HCT116 (cell line): ENCODE results near the gene AFAP1L2. TPM values are rescaled to one million over a fixed set of nuclear protein-coding genes. Genes with fewer than 3 reads are reported as not detected.

Source experiments
- ATAC-seq: fragments of 200-7000 bp; cut with Tn5 transposase; 2 replicates; pipeline ENCODE4 v1.9.1; 2020; ENCODE audit warnings: mild to moderate bottlenecking, moderate library complexity
- BruUV-seq: library from RNA; stranded (reverse); fragments of 400-500 nt; replicated peaks from 2 replicates; lab custom pipeline; 2021; lab: Mats Ljungman, UMichigan
- CTCF ChIA-PET: fragments of 300-600 bp; sonication (Branson Sonifier 250); formaldehyde crosslinking; loops from one replicate; lab custom pipeline; 2021; ENCODE audit warnings: antibody characterized with exemption; lab: Charles Lee
- POLR2A ChIA-PET: fragments of 300-600, 350-600 bp; sonication (Branson Sonifier 250); formaldehyde crosslinking; loops from one replicate; lab custom pipeline; 2021; ENCODE audit warnings: antibody characterized with exemption; lab: Charles Lee
- RAD21 ChIA-PET, 2 experiments: fragments of 300-600 bp; sonication (Branson Sonifier 250); formaldehyde crosslinking; loops; one replicate each; lab custom pipeline; 2023; ENCODE audit warnings: low total read pairs in 2 of 2; ENCODE audit not compliant: uncharacterized antibody in 2 of 2, unreplicated experiment in 2 of 2, low non-redundant PET in 1 of 2; lab: Charles Lee
- DNase-seq: peaks from one replicate; pipeline ENCODE4 v3.0.0-alpha.2; 2010; ENCODE audit warnings: low read depth, low spot score
- H2AFZ ChIP-seq: fragments of 200-600 bp; shearing (Covaris generic), sonication (generic); 2 replicates; pipeline ENCODE4 v1.6.1; 2017; ENCODE audit warnings: low read depth, mixed run types, mixed read lengths, antibody characterized with exemption, low read length; ENCODE audit not compliant: poor library complexity, severe bottlenecking
- H3K27ac ChIP-seq: 2 replicates; pipeline ENCODE4 v1.5.1; 2012; ENCODE audit warnings: low read depth, low read length
- H3K27me3 ChIP-seq: fragments of 200-600 bp; sonication (generic); 2 replicates; pipeline ENCODE4 v1.6.1; 2016; ENCODE audit warnings: mixed run types, low read length, mixed read lengths; ENCODE audit not compliant: insufficient read depth
- H3K36me3 ChIP-seq, 2 experiments: fragments of 200-500 bp in 1 of 2; fragments of 200-600 bp in 1 of 2; sonication (Bioruptor generic) in 1 of 2; sonication (generic) in 1 of 2; 2 replicates each; pipeline versions ENCODE4 v1.5.1 to v1.6.1; 2014 to 2016; ENCODE audit warnings: low read length in 2 of 2, inconsistent platforms in 1 of 2, mixed read lengths in 1 of 2, mixed run types in 1 of 2; ENCODE audit not compliant: insufficient read depth in 2 of 2, control insufficient read depth in 1 of 2
- H3K4me1 ChIP-seq, 2 experiments: fragments of 200-600 bp in 1 of 2; sonication (generic) in 1 of 2; 2 replicates each; pipeline versions ENCODE4 v1.5.1 to v1.6.1; 2012 to 2017; ENCODE audit warnings: low read length in 2 of 2, inconsistent platforms in 1 of 2, mild to moderate bottlenecking in 1 of 2, mixed read lengths in 1 of 2, mixed run types in 1 of 2, moderate library complexity in 1 of 2; ENCODE audit not compliant: insufficient read depth in 2 of 2, control insufficient read depth in 1 of 2
- H3K4me2 ChIP-seq: fragments of 200-600 bp; sonication (generic); 2 replicates; pipeline ENCODE4 v1.6.1; 2017; ENCODE audit warnings: mixed run types, low read length, mixed read lengths
- H3K4me3 ChIP-seq, 2 experiments: fragments of 200-600 bp in 1 of 2; sonication (generic) in 1 of 2; replicated peaks in 1 of 2; 2 replicates each; pipeline ENCODE4 v1.5.1; 2011 to 2016; ENCODE audit warnings: low read length in 2 of 2, control low read depth in 1 of 2, low read depth in 1 of 2, mild to moderate bottlenecking in 1 of 2, mixed read lengths in 1 of 2, mixed run types in 1 of 2
- H3K79me2 ChIP-seq: fragments of 200-600 bp; sonication (generic); 2 replicates; pipeline ENCODE4 v1.6.1; 2017; ENCODE audit warnings: mild to moderate bottlenecking, mixed run types, low read length, moderate library complexity, mixed read lengths; ENCODE audit not compliant: insufficient read depth
- H3K9ac ChIP-seq: fragments of 200-600 bp; sonication (generic); 2 replicates; pipeline ENCODE4 v1.6.1; 2016; ENCODE audit warnings: low read length, mixed read lengths
- H3K9me2 ChIP-seq: fragments of 200-600 bp; sonication (generic), shearing (Covaris generic); 2 replicates; pipeline ENCODE4 v1.6.1; 2017; ENCODE audit warnings: mixed run types, mild to moderate bottlenecking, moderate library complexity; ENCODE audit not compliant: insufficient read depth
- H3K9me3 ChIP-seq, 2 experiments: fragments of 200-500 bp in 1 of 2; fragments of 200-600 bp in 1 of 2; sonication (Bioruptor generic) in 1 of 2; sonication (generic) in 1 of 2; 2 replicates each; pipeline ENCODE4 v1.6.1; 2014 to 2017; ENCODE audit warnings: low read length in 2 of 2, mixed read lengths in 2 of 2, inconsistent platforms in 1 of 2, low read depth in 1 of 2, mild to moderate bottlenecking in 1 of 2, mixed run types in 1 of 2, moderate library complexity in 1 of 2; ENCODE audit not compliant: control insufficient read depth in 1 of 2, insufficient read depth in 1 of 2
- H4K20me1 ChIP-seq: fragments of 200-600 bp; sonication (generic), shearing (Covaris generic); 2 replicates; pipeline ENCODE4 v1.6.1; 2017; ENCODE audit warnings: mixed run types, mild to moderate bottlenecking, moderate library complexity; ENCODE audit not compliant: insufficient read depth
- CBX3 ChIP-seq: IDR thresholded peaks from 2 replicates; pipeline ENCODE4 v1.6.1; 2012; ENCODE audit warnings: low read depth
- CEBPB ChIP-seq: IDR thresholded peaks from 2 replicates; pipeline ENCODE4 v1.6.1; 2012; ENCODE audit warnings: low read depth
- EZH2 ChIP-seq: fragments of 200-600 bp; sonication (generic); IDR thresholded peaks from 2 replicates; pipeline ENCODE4 v1.6.1; 2017; ENCODE audit warnings: antibody characterized with exemption, mixed run types
- FOSL1 ChIP-seq: IDR thresholded peaks from 2 replicates; pipeline ENCODE4 v1.6.1; 2012; ENCODE audit warnings: low read depth
- JUND ChIP-seq: IDR thresholded peaks from 2 replicates; pipeline ENCODE4 v1.6.1; 2012
- POLR2AphosphoS5 ChIP-seq: IDR thresholded peaks from 2 replicates; pipeline ENCODE4 v1.6.1; 2011; ENCODE audit warnings: mild to moderate bottlenecking, low read depth, low read length, moderate library complexity
- RAD21 ChIP-seq: IDR thresholded peaks from 2 replicates; pipeline ENCODE4 v1.6.1; 2012; ENCODE audit warnings: low read depth, mild to moderate bottlenecking
- SIN3A ChIP-seq: IDR thresholded peaks from 2 replicates; pipeline ENCODE4 v1.6.1; 2012; ENCODE audit warnings: low read depth
- SP1 ChIP-seq: IDR thresholded peaks from 2 replicates; pipeline ENCODE4 v1.6.1; 2012; ENCODE audit warnings: low read depth
- TCF7L2 ChIP-seq: IDR thresholded peaks from 2 replicates; pipeline ENCODE4 v1.7.0; 2011; ENCODE audit warnings: borderline replicate concordance, inconsistent platforms; ENCODE audit not compliant: insufficient read depth, insufficient read length; ENCODE audit errors: extremely low read depth
- YY1 ChIP-seq: IDR thresholded peaks from 2 replicates; pipeline ENCODE4 v1.6.1; 2011; ENCODE audit warnings: low read length, low read depth, moderate library complexity, mild to moderate bottlenecking; ENCODE audit not compliant: insufficient replicate concordance; ENCODE audit errors: extremely low read depth
- ZFX ChIP-seq: fragments of 450-650 bp; IDR thresholded peaks from 2 replicates; pipeline ENCODE4 v1.6.1; 2017
- ZNF274 ChIP-seq: fragments of 200-500 bp; sonication (Bioruptor generic); IDR thresholded peaks from 2 replicates; pipeline ENCODE4 v1.6.1; 2014; ENCODE audit warnings: mild to moderate bottlenecking, low read depth, low read length, inconsistent platforms
- intact Hi-C: fragments of 100-400 bp; cut with micrococcal nuclease; formaldehyde crosslinking; loops from 2 replicates; pipeline ENCODE4 v1.10.0; 2022
- total RNA-seq: library from RNA; stranded (reverse); gene quantifications from one replicate; pipeline ENCODE4 v1.2.1, GENCODE V29; 2021; ENCODE audit not compliant: unreplicated experiment
- TF ChIP-seq, protein P1 (sequence below): IDR thresholded peaks from 2 replicates; pipeline ENCODE4 v1.6.1; 2011; ENCODE audit warnings: mild to moderate bottlenecking, low read length, moderate library complexity; ENCODE audit not compliant: insufficient replicate concordance; ENCODE audit errors: extremely low read depth
- TF ChIP-seq, protein P2 (sequence below): IDR thresholded peaks from 2 replicates; pipeline ENCODE4 v1.6.1; 2012
- TF ChIP-seq, protein P3 (sequence below): IDR thresholded peaks from 2 replicates; pipeline ENCODE4 v1.6.1; 2012; ENCODE audit warnings: low read depth
- TF ChIP-seq, protein P4 (sequence below): IDR thresholded peaks from 2 replicates; pipeline ENCODE4 v1.6.1; 2012

Gene AFAP1L2
- total RNA-seq, 1 experiment from 2014 or later = 0.93 TPM

DNA sequence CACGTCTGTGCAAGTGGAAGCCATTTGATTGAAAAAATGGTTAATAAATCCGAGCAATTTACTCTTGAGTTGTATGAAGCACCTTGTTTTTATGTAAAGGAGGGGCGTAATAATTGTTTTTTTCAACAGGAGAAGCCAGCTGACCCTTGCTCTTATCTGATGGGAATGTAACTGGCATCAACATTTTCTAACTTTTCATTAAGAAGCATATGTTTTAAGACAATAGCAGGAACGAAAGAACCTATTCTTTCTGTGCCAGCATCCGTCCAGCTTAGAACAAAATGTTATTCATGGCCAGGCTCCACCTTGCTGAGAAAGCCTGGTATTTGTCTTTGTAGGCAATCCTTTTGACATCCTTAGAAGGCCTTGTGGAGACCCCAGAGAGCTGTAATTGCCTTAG is 22.2 kb upstream of the AFAP1L2 start (continued):
- TF ChIP-seq, protein P1, sequence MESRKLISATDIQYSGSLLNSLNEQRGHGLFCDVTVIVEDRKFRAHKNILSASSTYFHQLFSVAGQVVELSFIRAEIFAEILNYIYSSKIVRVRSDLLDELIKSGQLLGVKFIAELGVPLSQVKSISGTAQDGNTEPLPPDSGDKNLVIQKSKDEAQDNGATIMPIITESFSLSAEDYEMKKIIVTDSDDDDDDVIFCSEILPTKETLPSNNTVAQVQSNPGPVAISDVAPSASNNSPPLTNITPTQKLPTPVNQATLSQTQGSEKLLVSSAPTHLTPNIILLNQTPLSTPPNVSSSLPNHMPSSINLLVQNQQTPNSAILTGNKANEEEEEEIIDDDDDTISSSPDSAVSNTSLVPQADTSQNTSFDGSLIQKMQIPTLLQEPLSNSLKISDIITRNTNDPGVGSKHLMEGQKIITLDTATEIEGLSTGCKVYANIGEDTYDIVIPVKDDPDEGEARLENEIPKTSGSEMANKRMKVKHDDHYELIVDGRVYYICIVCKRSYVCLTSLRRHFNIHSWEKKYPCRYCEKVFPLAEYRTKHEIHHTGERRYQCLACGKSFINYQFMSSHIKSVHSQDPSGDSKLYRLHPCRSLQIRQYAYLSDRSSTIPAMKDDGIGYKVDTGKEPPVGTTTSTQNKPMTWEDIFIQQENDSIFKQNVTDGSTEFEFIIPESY = no peak

DNA sequence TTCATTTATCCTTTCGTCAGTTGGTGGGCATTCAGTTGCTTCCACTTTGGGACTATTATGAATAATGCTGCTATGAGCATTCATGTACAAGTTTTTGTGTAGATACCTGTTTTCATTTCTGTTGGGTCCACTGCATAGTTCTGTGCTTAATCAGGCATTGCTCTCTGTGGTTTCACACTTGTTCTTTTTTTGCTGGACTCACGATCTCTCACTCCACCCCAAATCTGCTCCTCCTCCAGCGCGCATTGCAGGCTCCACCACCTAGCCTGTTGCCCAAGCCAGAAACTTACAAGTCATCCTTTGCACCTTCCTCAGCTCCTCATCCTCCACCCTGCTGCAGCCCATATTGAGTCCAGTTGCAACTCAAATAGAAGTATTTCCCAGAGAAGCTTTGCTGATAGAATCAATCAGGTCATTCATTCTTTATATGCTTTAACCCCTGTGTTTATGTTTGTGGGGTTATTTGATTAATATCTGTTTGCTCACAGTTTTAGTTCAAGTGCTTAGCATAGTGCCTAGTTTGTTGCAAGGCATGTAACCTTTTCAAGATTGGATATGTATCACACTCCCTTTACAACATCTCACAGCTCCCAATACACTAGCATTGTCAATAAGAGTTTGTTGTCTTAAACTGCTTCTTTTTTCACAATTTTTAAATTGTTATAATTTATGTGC is 16.6 kb upstream of the AFAP1L2 start:
- Histone ChIP-seq H3K27ac (no peak overlapping the region), H3K27me3 (peaks cover 27% of the 10 kb centered on the region), H3K4me2 (no peak overlapping the region), H2AFZ (no peak overlapping the region), H3K4me3 (no peak overlapping the region), H3K79me2 (no peaks in the 10 kb centered on the region), H4K20me1 (no peaks in the 10 kb centered on the region), H3K9ac (no peak overlapping the region), H3K9me3 (no peaks in the 10 kb centered on the region), H3K9me2 (no peaks in the 10 kb centered on the region), H3K36me3 (no peaks in the 10 kb centered on the region), H3K4me1 (no peaks in the 10 kb centered on the region)
- intact Hi-C loops = no loop called here
- TF ChIP-seq ZFX (no peak), RAD21 (no peak), SIN3A (no peak), ZNF274 (no peak), SP1 (no peak), YY1 (no peak), POLR2AphosphoS5 (no peak), TCF7L2 (no peak), FOSL1 (no peak), CEBPB (no peak), JUND (no peak), EZH2 (no peak), CBX3 (no peak)
- TF ChIP-seq, protein P2, sequence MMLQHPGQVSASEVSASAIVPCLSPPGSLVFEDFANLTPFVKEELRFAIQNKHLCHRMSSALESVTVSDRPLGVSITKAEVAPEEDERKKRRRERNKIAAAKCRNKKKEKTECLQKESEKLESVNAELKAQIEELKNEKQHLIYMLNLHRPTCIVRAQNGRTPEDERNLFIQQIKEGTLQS = no peak
- TF ChIP-seq, protein P3, sequence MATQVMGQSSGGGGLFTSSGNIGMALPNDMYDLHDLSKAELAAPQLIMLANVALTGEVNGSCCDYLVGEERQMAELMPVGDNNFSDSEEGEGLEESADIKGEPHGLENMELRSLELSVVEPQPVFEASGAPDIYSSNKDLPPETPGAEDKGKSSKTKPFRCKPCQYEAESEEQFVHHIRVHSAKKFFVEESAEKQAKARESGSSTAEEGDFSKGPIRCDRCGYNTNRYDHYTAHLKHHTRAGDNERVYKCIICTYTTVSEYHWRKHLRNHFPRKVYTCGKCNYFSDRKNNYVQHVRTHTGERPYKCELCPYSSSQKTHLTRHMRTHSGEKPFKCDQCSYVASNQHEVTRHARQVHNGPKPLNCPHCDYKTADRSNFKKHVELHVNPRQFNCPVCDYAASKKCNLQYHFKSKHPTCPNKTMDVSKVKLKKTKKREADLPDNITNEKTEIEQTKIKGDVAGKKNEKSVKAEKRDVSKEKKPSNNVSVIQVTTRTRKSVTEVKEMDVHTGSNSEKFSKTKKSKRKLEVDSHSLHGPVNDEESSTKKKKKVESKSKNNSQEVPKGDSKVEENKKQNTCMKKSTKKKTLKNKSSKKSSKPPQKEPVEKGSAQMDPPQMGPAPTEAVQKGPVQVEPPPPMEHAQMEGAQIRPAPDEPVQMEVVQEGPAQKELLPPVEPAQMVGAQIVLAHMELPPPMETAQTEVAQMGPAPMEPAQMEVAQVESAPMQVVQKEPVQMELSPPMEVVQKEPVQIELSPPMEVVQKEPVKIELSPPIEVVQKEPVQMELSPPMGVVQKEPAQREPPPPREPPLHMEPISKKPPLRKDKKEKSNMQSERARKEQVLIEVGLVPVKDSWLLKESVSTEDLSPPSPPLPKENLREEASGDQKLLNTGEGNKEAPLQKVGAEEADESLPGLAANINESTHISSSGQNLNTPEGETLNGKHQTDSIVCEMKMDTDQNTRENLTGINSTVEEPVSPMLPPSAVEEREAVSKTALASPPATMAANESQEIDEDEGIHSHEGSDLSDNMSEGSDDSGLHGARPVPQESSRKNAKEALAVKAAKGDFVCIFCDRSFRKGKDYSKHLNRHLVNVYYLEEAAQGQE = no peak
- TF ChIP-seq, protein P1 = no peak
- TF ChIP-seq, protein P4, sequence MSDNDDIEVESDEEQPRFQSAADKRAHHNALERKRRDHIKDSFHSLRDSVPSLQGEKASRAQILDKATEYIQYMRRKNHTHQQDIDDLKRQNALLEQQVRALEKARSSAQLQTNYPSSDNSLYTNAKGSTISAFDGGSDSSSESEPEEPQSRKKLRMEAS = no peak
- POLR2A ChIA-PET = no interaction called here
- ATAC-seq (peak; percentile 20; the same call in 1 of the 2 replicates), DNase-seq (no peak)
- RAD21 ChIA-PET = no interaction called here
- CTCF ChIA-PET = no interaction called here
- BruUV-seq = no TSS peak
